Umbilical cord (tissue), 2 donors: ENCODE results near the gene ITGA5. TPM values are rescaled to one million over a fixed set of nuclear protein-coding genes. Genes with fewer than 3 reads are reported as not detected.

Experiments
- DNase-seq: peaks from one replicate; pipeline ENCODE4 v3.0.0-alpha.2; 2015; ENCODE audit warnings: low spot score
- total RNA-seq: library from RNA; depleted of rRNA; stranded (reverse); fragments of >200 nt; gene quantifications from one replicate; pipeline ENCODE4 v1.2.3, GENCODE V29; 2014; ENCODE audit warnings: low replicate concordance; ENCODE audit not compliant: insufficient read depth

Gene ITGA5
- total RNA-seq, result 251 TPM

DNA sequence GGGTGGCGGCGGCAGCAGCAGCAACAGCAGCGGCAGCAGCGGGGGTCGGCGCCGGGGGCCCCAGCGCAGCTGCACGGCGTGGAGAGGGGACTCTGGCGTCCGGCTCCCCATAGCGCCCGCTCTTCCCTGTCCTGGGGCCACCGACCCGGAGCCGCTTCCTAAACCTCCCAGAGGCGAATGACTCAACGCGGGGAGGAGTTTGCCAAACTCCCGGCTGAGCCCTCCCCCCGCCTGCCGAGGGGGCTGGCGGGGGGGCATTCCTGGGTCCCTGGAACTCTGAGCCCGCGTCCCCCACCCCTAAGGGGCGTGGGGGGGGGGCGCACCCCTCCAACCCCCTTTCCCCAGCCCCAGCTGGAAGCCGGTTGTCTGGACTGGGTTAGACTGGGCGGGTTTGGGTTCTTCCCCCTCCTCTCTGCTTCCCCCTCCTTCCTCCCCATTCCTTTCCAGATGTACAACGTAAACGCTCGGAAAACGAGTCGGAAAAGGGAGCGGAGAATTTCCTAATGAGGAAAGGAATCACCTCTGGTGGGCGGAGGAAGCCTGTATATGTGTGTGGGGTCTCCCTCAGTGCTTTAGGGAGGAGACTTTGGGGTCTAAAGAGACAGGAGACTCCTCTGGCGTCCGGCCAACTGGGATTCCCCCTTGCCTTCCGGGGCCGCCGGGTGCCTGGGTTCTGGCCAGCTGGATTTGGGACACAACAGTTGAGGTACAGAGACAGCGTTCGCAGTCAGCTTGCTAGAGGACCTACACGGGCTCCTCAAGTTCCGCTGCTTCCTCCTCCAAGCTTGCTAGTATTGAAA lies at the start of gene ITGA5:
ITGA5 (minus strand) TSS at position 179 of the 800 bp plus-strand sequence; CDS start at position 111, 68 bp downstream.
- DNase-seq, result peak; percentile 85

DNA sequence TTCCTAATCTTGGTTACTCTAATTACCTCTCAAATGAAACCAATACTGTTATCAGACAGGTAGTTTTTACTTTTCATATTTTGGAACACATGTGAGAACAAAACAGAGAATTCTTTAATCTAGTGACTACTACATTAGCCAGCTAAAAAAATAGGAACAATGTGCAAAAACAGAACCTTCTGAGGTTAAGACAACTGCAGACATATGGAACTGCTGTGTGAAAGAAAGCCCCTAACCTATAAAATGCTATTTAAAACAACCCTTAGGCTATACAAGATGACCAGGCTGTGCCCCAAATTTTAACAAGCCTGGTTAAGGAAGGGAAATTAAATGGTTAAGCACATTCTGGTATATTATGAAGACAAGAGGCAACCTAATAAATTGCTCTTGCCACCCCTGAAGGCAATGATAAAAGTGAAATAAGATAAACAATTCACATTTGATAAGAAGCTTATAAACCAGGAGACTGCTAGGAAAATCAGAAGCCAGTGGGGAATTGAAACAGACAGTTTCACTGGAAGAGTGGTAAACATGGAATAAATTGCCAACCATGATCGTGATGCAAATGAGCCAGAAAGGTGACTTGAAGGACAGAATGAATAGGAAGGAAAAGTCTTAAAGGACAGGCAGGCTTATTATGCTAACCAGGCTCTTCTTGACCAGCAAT lies 46.9 kb upstream of the ITGA5 start:
- no peak for DNase-seq

GRCh38 chr12:54463484-54463883 lies 44.4 kb upstream of the ITGA5 start:
- no peak for DNase-seq

DNA sequence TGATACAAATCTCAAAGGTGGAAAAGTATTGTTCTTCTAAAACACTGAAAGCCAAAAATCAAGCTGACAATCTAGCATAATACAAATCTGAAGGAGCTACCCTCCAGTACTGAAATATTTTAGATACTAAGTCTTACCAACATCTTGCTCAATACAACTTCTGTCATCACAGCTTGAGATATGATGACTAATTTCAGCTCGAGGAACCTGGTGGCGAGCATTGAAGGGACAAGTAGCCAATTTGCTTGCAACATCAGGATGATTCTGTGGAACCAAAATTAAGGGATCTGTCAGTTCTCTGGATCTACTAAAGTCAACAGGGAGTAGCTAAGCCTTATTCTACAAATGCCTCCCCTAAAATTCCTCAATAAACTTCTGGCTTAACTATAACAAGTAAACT lies 44.0 kb upstream of the ITGA5 start:
- no peak for DNase-seq

DNA sequence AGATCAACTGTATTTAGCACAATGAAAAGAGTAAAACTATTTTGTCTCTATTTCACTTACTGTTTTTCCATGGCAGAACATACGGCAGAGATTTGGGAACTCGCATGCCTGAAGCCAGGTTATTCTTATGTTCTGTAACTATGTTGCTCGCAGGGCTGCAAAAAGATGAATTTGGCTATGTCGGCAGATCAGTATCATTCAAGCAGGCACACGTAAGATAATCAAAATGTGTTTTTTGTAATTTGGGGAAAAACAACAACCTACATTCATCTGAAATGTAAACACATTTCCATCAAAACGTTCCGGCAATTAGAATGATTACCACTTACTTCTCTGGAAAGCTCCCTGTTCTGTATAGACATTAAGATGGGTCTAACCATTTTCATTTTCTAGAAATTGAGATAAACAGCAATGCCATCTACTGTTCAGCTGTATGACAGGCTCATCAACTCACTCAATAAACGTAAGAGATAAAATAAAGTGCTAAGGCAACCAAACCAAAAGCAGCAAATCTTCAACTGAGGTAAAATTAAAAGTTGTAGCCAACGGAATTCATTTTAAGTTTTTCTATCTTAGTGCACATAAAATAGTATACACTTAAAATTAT lies 41.4 kb upstream of the ITGA5 start:
- DNase-seq, result no peak

DNA sequence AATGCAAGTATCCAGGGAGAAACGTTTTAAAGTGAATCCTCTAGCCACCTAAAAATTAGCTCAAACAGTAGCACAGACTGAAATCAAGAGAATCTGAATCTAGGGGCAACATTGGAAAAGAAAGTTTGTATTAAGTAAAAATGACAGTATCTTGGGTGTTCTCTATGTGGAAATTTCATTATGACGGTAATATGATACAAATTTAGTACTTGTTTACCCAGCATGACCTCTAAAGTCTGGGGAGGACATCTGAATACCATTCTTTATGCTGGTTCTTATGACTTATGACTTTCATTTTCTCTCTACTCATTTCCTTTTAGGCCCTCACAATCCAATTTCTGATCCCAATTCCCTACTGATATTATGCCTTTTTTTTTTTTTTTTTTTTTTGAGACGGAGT lies 40.3 kb upstream of the ITGA5 start:
- DNase-seq, result no peak

GRCh38 chr12:54455760-54456469 lies 36.8 kb upstream of the ITGA5 start:
- no peak for DNase-seq

DNA sequence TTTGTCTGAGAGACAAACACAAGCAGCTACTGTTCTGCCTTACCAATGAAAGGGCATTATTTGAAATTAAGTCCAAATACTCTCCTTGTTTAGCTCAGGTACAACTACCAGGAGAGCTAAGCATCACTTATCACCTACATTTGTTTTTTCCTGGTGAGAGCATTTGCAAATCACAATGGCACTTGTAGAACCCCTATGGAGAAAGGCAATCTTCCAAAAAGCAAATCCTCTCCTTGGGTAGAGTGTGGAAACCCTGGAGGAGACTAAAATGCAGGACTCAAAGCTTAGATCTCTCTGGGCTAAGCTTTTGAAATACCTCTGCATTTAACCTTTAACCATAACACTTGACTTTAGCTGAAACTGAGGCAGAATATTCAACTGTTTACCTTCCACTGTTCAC lies 33.6 kb upstream of the ITGA5 start:
- no peak for DNase-seq

DNA sequence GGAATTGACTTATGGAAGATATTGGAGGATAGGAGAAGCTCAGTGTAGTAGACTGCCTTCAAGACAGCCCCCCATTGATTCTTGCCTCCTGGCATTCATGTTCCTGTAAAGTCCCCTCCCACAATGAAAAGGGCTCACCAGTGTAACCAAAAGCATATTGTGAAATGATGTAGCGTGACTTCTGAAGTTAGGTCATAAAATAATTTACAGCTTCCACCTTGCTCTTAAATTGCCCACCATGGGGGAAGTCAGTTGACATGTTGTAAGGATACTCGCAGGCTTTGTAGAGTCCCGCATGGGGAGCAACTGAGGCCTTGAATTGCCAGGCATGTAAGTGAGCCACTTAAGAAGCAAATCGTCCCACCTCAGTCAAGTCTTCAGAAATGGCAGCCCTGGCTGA lies 29.3 kb upstream of the ITGA5 start:
- DNase-seq, result no peak

DNA sequence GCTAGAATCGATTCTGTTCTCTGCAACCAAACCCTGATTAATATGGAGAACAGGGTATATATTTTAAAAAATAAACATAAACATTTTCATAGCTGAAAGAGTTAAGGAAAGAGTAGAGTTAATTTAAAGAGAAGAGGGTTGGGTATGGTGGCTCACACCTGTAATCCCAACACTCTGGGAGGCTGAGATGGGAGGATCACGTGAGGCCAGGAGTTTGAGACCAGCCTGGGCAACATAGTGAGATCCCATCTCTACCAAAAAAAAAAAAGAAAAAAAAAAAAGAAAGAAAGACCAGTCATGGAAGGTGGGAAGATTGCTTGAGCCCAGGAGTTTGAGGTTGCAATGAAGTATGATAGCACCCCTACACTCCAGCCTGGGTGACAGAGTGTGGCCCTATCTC lies 28.9 kb upstream of the ITGA5 start:
- no peak for DNase-seq

- DNase-seq, result no peak
Measured at GRCh38 chr12:54444206-54444605, 25.1 kb upstream of the ITGA5 start.

GRCh38 chr12:54443446-54443845 lies 24.4 kb upstream of the ITGA5 start:
- DNase-seq, result no peak

DNA sequence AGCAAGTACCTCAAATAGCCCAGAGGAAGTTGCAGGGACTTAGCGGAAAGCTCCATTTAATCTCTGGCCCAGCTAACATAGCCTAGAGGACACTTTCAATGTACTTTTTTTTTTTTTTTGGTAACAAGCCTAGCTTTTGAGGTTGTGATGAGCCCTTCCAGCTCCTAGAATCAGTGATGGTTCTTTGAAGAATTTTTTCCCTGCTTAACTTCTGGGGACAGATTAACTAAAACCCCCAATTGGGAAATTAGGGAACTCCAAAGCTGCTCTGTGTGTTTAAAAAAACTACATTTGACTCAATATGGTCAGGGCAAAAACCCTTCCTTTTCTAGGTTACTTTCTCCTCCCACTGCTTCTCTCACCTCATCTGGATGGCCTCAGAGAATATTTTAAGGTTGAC lies 23.9 kb upstream of the ITGA5 start:
- peak; percentile 58 for DNase-seq

DNA sequence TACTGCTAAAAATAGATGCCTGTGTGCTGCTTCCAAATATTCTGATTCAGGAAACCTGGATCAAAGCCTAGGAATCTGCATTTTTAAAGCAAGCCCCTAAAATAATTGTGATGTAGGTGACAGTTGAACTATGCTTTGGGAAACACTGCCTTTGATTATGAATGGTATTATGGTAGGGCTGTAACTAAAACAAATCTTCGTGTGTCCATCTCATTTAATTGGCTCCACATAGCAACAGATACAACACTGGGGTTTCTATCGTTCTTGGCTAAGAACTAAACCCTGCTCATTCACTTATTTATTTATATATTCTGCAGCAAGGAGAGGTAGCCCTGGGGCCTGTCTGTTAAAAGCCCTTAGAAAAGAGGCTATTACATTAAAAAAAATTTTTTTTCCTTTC lies 23.0 kb upstream of the ITGA5 start:
- no peak for DNase-seq

GRCh38 chr12:54439521-54440255 lies 20.6 kb upstream of the ITGA5 start:
- DNase-seq, result peak; percentile 79

DNA sequence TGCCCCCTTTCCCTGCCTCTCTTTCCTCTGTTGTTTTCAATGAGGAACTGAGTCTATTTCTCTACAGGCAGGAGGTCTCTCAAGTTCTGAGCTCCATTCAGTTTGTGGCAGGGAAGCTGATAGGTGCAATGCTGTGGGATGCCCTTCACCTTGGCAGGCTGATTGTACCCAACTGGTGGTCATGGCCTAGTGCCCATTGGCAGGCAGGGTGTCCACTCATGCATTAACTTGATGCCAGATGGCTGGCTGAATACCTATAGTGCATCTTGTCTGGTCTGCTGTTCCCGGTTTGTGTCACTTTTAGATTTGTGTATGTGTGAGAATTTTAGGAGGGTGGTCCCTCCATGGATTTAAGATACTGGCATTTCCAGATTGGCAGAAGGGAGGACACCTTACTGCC lies 20.0 kb upstream of the ITGA5 start:
- DNase-seq, result no peak

- DNase-seq, result no peak
Measured at GRCh38 chr12:54438517-54438916, 19.5 kb upstream of the ITGA5 start.

DNA sequence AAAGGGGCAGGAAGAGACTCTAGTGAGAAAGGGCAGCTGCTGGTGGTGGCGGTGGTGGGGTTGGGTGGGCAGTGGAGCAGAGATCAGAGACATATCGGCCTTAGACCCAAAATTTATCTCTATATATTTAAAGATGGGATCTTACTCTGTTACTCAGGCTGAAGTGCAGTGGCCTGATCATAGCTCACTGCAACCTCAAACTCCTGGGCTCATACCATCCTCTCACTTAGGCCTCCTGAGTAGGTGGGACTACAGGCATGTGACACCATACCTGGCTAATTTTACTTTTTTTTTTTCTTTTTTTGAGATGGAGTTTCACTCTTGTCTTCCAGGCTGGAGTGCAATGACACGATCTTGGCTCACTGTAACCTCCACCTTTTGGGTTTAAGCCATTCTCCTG lies 18.6 kb upstream of the ITGA5 start:
- DNase-seq, result no peak

DNA sequence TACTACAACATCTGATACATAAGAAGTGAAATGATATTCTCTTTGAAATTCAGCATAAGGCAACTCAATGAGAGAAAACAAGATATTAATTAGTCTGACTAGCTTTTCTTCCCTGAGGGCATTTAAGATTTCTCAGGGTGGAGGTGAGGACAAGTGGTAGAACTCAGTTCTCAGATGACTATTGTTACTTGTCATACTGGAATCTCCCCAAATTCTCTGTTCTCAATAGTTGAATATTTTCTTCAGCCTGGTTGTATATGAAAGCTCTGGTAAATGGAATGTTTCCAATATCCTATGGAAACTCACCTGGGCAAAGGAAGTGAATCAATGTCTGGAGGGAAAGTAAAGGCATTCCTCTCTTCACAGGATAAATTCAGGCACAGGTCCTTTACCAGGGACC lies 18.2 kb upstream of the ITGA5 start:
- no peak for DNase-seq

DNA sequence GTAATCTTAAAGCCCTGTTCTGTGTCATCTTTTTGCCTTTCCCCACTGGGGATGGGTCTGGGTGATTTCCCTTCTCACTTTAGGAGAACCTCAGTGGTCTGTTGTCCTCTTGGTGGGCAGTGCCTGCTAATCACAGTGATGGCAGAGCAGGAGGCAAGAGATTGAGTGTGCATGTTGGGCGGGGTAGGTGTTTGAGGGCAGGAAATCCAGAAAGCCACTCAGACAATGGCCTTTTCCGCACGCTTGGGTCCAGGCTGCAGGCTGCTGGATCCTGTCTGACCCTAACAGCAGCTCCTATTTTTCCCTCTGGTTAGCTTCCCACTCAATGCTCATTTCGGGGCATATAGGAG lies 13.7 kb upstream of the ITGA5 start:
- DNase-seq, result no peak
